ENCODE results near the gene DIP2A.

Gene DIP2A

DNA sequence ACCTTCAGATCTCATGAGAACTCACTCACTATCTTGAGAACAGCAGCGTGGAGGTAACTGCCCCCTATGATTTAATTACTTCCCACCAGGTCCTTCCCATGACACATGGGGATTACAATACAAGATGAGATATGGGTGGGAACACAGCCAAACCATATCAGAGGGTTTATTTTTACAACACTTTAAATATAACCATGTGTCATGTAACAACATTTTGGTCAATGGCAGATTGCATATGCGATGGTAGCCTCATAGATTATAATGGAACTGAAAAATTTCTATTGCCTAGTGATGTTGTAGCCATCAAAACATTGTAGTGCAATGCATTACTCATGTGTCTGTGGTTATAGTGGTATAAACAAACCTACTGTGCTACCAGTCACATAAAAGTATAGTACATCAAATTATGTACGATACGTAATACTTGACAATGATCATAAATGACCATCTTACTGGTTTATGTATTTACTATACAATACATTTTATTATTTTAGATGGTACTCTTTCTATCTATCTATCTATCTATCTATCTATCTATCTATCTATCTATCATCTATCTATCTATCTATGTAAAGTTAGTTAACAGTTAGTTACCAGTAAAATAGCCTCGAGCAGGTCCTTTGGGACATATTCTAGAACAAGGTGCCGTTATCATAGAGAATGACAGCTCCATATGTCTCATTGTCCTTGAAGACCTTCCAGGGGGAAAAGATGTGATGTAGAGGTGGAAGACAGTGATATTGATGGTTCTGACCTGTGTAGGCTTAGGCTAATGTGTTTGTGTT is 158.8 kb downstream of the DIP2A start:
- no peak for DNase-seq (ENCODE audit: low read depth in 1 of 2, low spot score in 1 of 2)

DNA sequence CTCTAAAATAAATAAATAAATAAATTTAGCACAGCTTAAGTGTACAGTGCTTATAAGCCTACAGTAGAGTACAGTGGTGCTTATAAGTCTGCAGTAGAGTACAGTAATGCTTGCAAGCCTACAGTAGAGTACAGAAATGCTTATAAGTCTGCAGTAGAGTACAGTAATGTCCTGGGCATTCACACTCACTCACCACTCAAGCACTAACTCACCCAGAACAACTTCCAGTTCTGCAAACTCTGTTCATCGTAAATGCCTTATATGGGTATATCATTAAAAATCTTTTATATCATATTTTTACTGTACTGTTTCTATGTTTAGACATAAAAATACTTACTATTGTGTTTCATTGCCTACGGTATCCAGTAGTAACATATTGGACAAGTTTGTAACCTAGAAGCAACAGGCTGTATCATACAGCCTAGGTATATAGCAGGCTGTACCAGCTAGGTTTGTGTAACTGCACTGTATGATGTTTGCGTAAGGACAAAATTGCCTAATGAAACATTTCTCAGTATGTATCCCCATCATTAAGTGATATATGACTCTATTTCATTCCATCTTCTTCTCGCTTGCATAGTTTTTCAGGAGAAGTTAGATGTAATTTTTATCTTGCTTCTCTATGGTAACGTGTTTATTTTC is 160.2 kb downstream of the DIP2A start:
- DNase-seq (ENCODE audit: low read depth in 1 of 2, low spot score in 1 of 2) = no peak
